Measurements from ENCODE around the gene SMG6. TPM values are rescaled to one million over a fixed set of nuclear protein-coding genes. Genes with fewer than 3 reads are reported as not detected.

SMG6 gene
- total and polyA plus RNA-seq, 2 of the 4 experiments (the other 2 are of a cell fraction), result 16.3 to 30.3 TPM

- in situ Hi-C loops (cut with MboI; ENCODE audit: low sequenced_read_pairs) (loop anchor here (5.0 to 10.0 kb wide), 2 partner anchors 108 to 180 kb away; no protein-coding TSS in a partner anchor), intact Hi-C loops (cut with micrococcal nuclease) (loop anchor here (2.0 kb wide), 1 partner anchor 108 kb away; no protein-coding TSS in a partner anchor), dilution Hi-C loops (cut with HindIII; ENCODE audit: low sequenced_read_pairs, unreplicated experiment) (no loop called here)
- Histone ChIP-seq H4K5ac (ENCODE audit: low read depth, low read length) (peak overlapping the region; percentile 94), H2AK5ac (ENCODE audit: low read depth, low read length) (peak overlapping the region; percentile 98), H3K4me1 (ENCODE audit: control insufficient read depth, insufficient read depth, low read length) (peaks cover 76% of the 10 kb centered on the region), H2AFZ (replicated peaks; ENCODE audit: low read length, poor library complexity) (peak overlapping the region; percentile 5), H2BK5ac (ENCODE audit: low read depth, low read length, poor library complexity, severe bottlenecking) (peak overlapping the region; percentile 98), H2AK9ac (replicated peaks; ENCODE audit: low read depth, low read length, poor library complexity) (peak overlapping the region; percentile 85), H3K9ac (ENCODE audit: low read depth, low read length) (peak overlapping the region; percentile 62; the same call in 1 of the 2 replicates), H3K4ac (ENCODE audit: low read depth, low read length) (peak overlapping the region; percentile 95), H3K79me1 (ENCODE audit: low read depth in 1 of 2, low read length in 2 of 2) (peaks cover 33 to 87% of the 10 kb centered on the region in 2 experiments), H4K8ac (ENCODE audit: low read depth in 2 of 2, low read length in 2 of 2) (peak overlapping the region; percentile 92 to 99), H3K9me1 (ENCODE audit: insufficient read depth, low read length) (peaks cover 53% of the 10 kb centered on the region), H2BK15ac (ENCODE audit: low read depth, low read length) (peak overlapping the region; percentile 93; the same call in 2 of the 3 replicates), H3K9me3 (ENCODE audit: control insufficient read depth, insufficient read depth, low read length) (no peaks in the 10 kb centered on the region), H3K18ac (ENCODE audit: low read depth, low read length) (peak overlapping the region; percentile 65), H3K56ac (ENCODE audit: extremely low read depth, insufficient read depth, low read length) (peak overlapping the region; percentile 63), H4K20me1 (ENCODE audit: insufficient read depth, low read length) (no peaks in the 10 kb centered on the region), H3K23ac (ENCODE audit: low read depth, low read length) (peak overlapping the region; percentile 93), H2BK20ac (ENCODE audit: low read depth, low read length) (peak overlapping the region; percentile 90), H3K27ac (ENCODE audit: insufficient read depth, low read length) (peak overlapping the region; percentile 92), H3K4me2 (ENCODE audit: low read depth, low read length) (no peak overlapping the region), H3K4me3 (ENCODE audit: insufficient read depth, low read depth, low read length) (no peak overlapping the region), H3K36me3 (ENCODE audit: control insufficient read depth, insufficient read depth, low read length) (peaks cover 30% of the 10 kb centered on the region), H3K14ac (replicated peaks; ENCODE audit: low read depth, low read length) (peak overlapping the region; percentile 90), H2BK120ac (ENCODE audit: low read depth, low read length) (peak overlapping the region; percentile 99), H4K91ac (ENCODE audit: insufficient read depth, low read depth, low read length) (peak overlapping the region; percentile 97), H3K27me3 (ENCODE audit: control insufficient read depth, insufficient read depth, low read length) (no peaks in the 10 kb centered on the region)
- CTCF ChIA-PET, result interaction anchor here (1.0 to 2.2 kb wide), 3 partner anchors 9 to 173 kb away, joined by 3 to 6 read pairs (median 5); partner anchors contain the start of gene HIC1
- ATAC-seq (ENCODE audit: low read depth) (no peak), DNase-seq (no peak)
- TF ChIP-seq USF2 (IDR thresholded peaks at IDR 0.05; ENCODE audit: low read depth, low read length) (no peak), MAZ (IDR thresholded peaks at IDR 0.05; ENCODE audit: borderline replicate concordance, low read depth, low read length) (no peak), MXI1 (IDR thresholded peaks at IDR 0.05; ENCODE audit: borderline replicate concordance, low read depth, low read length) (no peak), MAFK (IDR thresholded peaks at IDR 0.05; ENCODE audit: low read depth, low read length) (no peak)
- POLR2A ChIA-PET (ENCODE audit: unreplicated experiment), result no interaction called here
- no TSS peak for BruUV-seq (replicated peaks)
- 86% methylated on average over 7 of the region's 14 CpGs; no CpG with 5 or more reads in 1 of the 2 experiments for WGBS, 2 experiments (ENCODE audit: extremely low coverage in 2 of 2, insufficient read length in 1 of 2)
Measured at GRCh38 chr17:2067048-2067561, 236.5 kb downstream of the SMG6 start.
